BE2C (cell line): ENCODE results near the gene ATP6V0A1.

Experiments used
- DNase-seq: peaks from one replicate; pipeline ENCODE4 v3.0.0-alpha.2; 2020
- H3K27me3 ChIP-seq: fragments of 250-450 bp; sonication (Bioruptor Pico); 2 replicates; pipeline ENCODE4 v1.5.1; 2020; ENCODE audit warnings: mild to moderate bottlenecking
- H3K36me3 ChIP-seq: fragments of 250-450 bp; sonication (Bioruptor Pico); 2 replicates; pipeline ENCODE4 v1.5.1; 2020; ENCODE audit warnings: mild to moderate bottlenecking
- H3K4me1 ChIP-seq: fragments of 250-450 bp; sonication (Bioruptor Pico); 2 replicates; pipeline ENCODE4 v1.5.1; 2020
- H3K4me3 ChIP-seq: 2 replicates; pipeline ENCODE4 v1.5.1; 2011; ENCODE audit warnings: low read depth, low read length
- H3K9me3 ChIP-seq: fragments of 250-450 bp; sonication (Bioruptor Pico); 2 replicates; pipeline ENCODE4 v1.5.1; 2020
- TF ChIP-seq, protein P1 (sequence below): IDR thresholded peaks from 2 replicates; pipeline ENCODE4 v1.5.1; 2012; ENCODE audit warnings: mild to moderate bottlenecking, low read depth, low read length

ATP6V0A1 gene

DNA sequence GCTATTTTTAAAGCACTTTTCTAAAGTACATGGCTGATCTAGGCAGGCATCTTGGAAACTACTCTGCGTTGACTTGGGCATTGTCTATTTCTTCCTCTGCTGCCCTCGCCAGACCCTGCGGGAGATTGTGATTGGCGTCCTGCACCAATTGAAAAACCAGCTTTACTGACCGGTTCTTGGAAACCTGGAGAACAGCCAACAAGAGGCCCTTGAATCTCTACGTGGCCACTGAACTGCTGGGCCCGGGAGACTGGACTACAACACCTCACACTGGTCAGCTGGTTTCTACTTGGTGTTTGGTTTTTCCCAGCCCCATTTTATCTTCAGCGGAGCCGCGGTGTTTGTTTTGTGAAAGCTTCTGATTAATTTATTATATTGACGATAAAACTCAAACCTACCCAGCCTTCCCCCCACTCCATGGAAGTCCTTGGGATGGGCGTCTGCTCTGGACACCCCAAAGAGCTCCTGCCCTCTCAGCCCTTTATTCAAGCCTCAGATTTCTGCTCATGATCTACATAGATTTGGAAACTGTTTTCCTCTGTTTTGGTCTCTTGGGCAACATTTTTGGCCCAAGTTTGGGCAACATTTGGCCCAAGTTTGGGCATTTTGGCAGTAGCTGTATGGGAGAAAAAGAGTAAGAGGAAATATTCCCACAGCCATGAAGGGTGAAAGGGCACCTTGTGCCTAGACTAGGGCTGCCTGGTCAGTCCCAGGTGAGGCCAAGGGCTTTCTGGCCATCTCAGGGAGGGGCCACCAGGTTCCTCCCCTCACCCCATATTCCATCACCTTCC, 113.0 kb downstream of the ATP6V0A1 start:
- peaks cover 69% of the 10 kb centered on the region for H3K36me3 ChIP-seq
- DNase-seq, result no peak
- no peak overlapping the region for H3K4me3 ChIP-seq
- H3K4me1 ChIP-seq, result no peaks in the 10 kb centered on the region; the same call in 1 of the 2 replicates
- H3K27me3 ChIP-seq, result no peaks in the 10 kb centered on the region
- TF ChIP-seq, protein P1, sequence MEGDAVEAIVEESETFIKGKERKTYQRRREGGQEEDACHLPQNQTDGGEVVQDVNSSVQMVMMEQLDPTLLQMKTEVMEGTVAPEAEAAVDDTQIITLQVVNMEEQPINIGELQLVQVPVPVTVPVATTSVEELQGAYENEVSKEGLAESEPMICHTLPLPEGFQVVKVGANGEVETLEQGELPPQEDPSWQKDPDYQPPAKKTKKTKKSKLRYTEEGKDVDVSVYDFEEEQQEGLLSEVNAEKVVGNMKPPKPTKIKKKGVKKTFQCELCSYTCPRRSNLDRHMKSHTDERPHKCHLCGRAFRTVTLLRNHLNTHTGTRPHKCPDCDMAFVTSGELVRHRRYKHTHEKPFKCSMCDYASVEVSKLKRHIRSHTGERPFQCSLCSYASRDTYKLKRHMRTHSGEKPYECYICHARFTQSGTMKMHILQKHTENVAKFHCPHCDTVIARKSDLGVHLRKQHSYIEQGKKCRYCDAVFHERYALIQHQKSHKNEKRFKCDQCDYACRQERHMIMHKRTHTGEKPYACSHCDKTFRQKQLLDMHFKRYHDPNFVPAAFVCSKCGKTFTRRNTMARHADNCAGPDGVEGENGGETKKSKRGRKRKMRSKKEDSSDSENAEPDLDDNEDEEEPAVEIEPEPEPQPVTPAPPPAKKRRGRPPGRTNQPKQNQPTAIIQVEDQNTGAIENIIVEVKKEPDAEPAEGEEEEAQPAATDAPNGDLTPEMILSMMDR, result no peak
- H3K9me3 ChIP-seq, result no peaks in the 10 kb centered on the region
